Esophagus muscularis mucosa (tissue), 4 donors: ENCODE data around the gene HSFX1. TPM values are rescaled to one million over a fixed set of nuclear protein-coding genes. Genes with fewer than 3 reads are reported as not detected.
"Not testable (repeated sequence)": the region's sequence is repeated elsewhere in the genome, so short reads cannot be mapped to it uniquely, and the experiment has no call there.

Experiments used
- DNase-seq: peaks from one replicate; pipeline ENCODE4 v3.0.0-alpha.2; 2017; ENCODE audit errors: extremely low spot score
- H3K27ac ChIP-seq, 4 donors: fragments of 200-600 bp; sonication (generic); replicated peaks in 1 of 4; 1 replicate in 3 of 4; 2 replicates in 1 of 4; pipeline ENCODE4 v1.5.1; 2016 to 2019; ENCODE audit warnings: mild to moderate bottlenecking in 1 of 4
- H3K27me3 ChIP-seq, 4 donors: fragments of 200-600 bp; sonication (generic); one replicate each; pipeline versions ENCODE4 v1.5.1 to v1.6.0; 2016 to 2019
- H3K36me3 ChIP-seq, 4 donors: fragments of 200-600 bp; sonication (generic); one replicate each; pipeline ENCODE4 v1.5.1; 2016 to 2019
- H3K4me1 ChIP-seq, 4 donors: fragments of 200-600 bp; sonication (generic); one replicate each; pipeline ENCODE4 v1.5.1; 2016 to 2019
- H3K4me3 ChIP-seq, 4 donors: fragments of 200-600 bp; sonication (generic); 1 replicate in 2 of 4; 2 replicates in 2 of 4; pipeline ENCODE4 v1.5.1; 2016 to 2019; ENCODE audit warnings: mild to moderate bottlenecking in 4 of 4, moderate library complexity in 1 of 4
- H3K9me3 ChIP-seq, 4 donors: fragments of 200-600 bp; sonication (generic); 1 replicate in 3 of 4; 2 replicates in 1 of 4; pipeline ENCODE4 v1.5.1; 2016 to 2019
- EP300 ChIP-seq: sonication (generic); formaldehyde crosslinking; IDR thresholded peaks from one replicate; pipeline ENCODE4 v1.6.1; 2017; ENCODE audit warnings: antibody characterized with exemption
- POLR2A ChIP-seq: fragments of 450-650 bp; IDR thresholded peaks from one replicate; pipeline ENCODE4 v1.6.1; 2017; ENCODE audit warnings: antibody characterized with exemption, moderate library complexity, mild to moderate bottlenecking, low read depth
- POLR2AphosphoS5 ChIP-seq, 2 donors: sonication (generic); formaldehyde crosslinking; IDR thresholded peaks; one replicate each; pipeline ENCODE4 v1.6.1; 2017; ENCODE audit warnings: antibody characterized with exemption in 2 of 2
- WGBS: methylation state at CpG from one replicate; pipeline ENCODE4 v1.1.5; 2018; 5-methylcytosine and 5-hydroxymethylcytosine counted together
- intact Hi-C: fragments of 100-400 bp; cut with DNase I; formaldehyde crosslinking; loops from one replicate; pipeline ENCODE4 v1.15.1; 2023
- total RNA-seq, 4 donors: library from RNA; depleted of rRNA; stranded (reverse); fragments of >200 nt; gene quantifications; one replicate each; pipeline versions ENCODE4 v1.1.0 to v1.2.1, GENCODE V29; 2016
- TF ChIP-seq, protein P1 (sequence below), 3 experiments: fragments of 200-600 bp in 2 of 3; fragments of 450-650 bp in 1 of 3; sonication (generic) in 2 of 3; IDR thresholded peaks; one replicate each; pipeline ENCODE4 v1.5.1; 2017 to 2019; ENCODE audit warnings: antibody characterized with exemption in 3 of 3, mild to moderate bottlenecking in 2 of 3, moderate library complexity in 1 of 3

The HSFX1 gene
- total RNA-seq, 4 donors from 2014 or later, result 0.78 to 2.0 (median 1.2) TPM

DNA sequence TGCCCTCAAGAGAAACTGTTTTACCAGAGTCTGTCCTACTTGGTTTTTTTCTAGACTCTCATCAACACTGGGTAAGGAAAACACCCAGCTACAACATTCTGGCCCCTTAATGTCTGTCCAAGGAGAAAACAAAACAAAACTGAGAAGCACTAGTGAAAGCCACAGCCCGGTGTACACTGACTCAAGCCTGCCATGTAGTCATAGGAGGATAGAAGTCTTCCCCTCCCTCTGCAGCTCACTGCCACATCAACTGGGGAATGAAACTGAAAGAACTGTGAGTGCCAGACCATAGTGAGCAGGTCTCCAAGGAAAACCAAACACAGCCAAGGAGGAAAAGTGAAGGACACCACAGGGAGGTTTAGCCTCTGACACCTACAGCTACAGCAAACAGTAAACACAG is 21.7 kb downstream of the HSFX1 start:
- H3K36me3 ChIP-seq, H3K9me3 ChIP-seq, H3K27me3 ChIP-seq, DNase-seq, H3K4me1 ChIP-seq, intact Hi-C loops, H3K27ac ChIP-seq, H3K4me3 ChIP-seq: not testable (repeated sequence)
- no CpG with 5 or more reads among the region's 1 CpG for WGBS

- intact Hi-C loops, result no loop called here
- Histone ChIP-seq H3K4me1 (no peaks in the 10 kb centered on the region), H3K27ac (no peak overlapping the region), H3K27me3 (no peaks in the 10 kb centered on the region), H3K4me3 (no peak overlapping the region), H3K9me3 (no peaks in the 10 kb centered on the region), H3K36me3 (no peaks in the 10 kb centered on the region)
- no peak for TF ChIP-seq EP300
- no peak for TF ChIP-seq POLR2AphosphoS5 (IDR thresholded peaks at IDR 0.05)
- TF ChIP-seq, protein P1, sequence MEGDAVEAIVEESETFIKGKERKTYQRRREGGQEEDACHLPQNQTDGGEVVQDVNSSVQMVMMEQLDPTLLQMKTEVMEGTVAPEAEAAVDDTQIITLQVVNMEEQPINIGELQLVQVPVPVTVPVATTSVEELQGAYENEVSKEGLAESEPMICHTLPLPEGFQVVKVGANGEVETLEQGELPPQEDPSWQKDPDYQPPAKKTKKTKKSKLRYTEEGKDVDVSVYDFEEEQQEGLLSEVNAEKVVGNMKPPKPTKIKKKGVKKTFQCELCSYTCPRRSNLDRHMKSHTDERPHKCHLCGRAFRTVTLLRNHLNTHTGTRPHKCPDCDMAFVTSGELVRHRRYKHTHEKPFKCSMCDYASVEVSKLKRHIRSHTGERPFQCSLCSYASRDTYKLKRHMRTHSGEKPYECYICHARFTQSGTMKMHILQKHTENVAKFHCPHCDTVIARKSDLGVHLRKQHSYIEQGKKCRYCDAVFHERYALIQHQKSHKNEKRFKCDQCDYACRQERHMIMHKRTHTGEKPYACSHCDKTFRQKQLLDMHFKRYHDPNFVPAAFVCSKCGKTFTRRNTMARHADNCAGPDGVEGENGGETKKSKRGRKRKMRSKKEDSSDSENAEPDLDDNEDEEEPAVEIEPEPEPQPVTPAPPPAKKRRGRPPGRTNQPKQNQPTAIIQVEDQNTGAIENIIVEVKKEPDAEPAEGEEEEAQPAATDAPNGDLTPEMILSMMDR (IDR thresholded peaks at IDR 0.05), result no peak
- no peak for TF ChIP-seq POLR2A
- WGBS, result 87% methylated on average over 6 of the region's 6 CpGs
- DNase-seq, result no peak
Measured at GRCh38 chrX:149799095-149799714, 25.3 kb downstream of the HSFX1 start.

DNA sequence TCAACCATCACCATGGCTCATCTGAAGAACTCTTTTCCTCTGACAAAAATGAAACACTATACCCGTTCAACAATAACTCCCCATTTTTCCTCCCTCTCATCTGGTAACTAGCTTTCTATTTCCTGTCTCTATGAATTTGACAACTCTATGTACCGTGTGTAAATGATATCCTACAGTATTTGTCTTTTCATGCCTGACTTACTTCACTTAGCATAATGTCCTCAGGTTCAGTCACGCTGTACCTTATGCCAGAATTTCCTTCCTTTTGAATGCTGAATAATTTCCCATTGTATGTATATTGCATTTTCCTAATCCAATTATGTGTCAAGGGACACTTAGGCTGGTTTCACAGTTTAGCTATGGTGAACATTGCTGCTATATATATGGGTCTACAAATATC is 26.1 kb downstream of the HSFX1 start:
- 64% methylated on average over 3 of the region's 3 CpGs for WGBS
- Histone ChIP-seq H3K27ac (no peak overlapping the region), H3K36me3 (no peaks in the 10 kb centered on the region), H3K4me1 (no peaks in the 10 kb centered on the region), H3K9me3 (no peaks in the 10 kb centered on the region), H3K4me3 (no peak overlapping the region), H3K27me3 (no peaks in the 10 kb centered on the region)
- intact Hi-C loops, result no loop called here
- no peak for DNase-seq
- TF ChIP-seq POLR2AphosphoS5 (IDR thresholded peaks at IDR 0.05), result no peak
- TF ChIP-seq, protein P1 (IDR thresholded peaks at IDR 0.05), result no peak
- no peak for TF ChIP-seq POLR2A
- TF ChIP-seq EP300, result no peak

GRCh38 chrX:149803458-149804062 is 29.7 kb downstream of the HSFX1 start:
- no peaks in the 10 kb centered on the region for H3K27me3 ChIP-seq
- no peak overlapping the region for H3K27ac ChIP-seq
- H3K4me1 ChIP-seq, result no peaks in the 10 kb centered on the region
- 77% methylated on average over 8 of the region's 10 CpGs for WGBS
- no peak overlapping the region for H3K4me3 ChIP-seq
- intact Hi-C loops, result no loop called here
- DNase-seq, result no peak
- no peaks in the 10 kb centered on the region for H3K36me3 ChIP-seq
- no peak for TF ChIP-seq POLR2A
- TF ChIP-seq EP300, result no peak
- TF ChIP-seq POLR2AphosphoS5 (IDR thresholded peaks at IDR 0.05), result no peak
- TF ChIP-seq, protein P1 (IDR thresholded peaks at IDR 0.05), result no peak
- H3K9me3 ChIP-seq, result no peaks in the 10 kb centered on the region

GRCh38 chrX:149804102-149804501 is 30.2 kb downstream of the HSFX1 start:
- intact Hi-C loops, result no loop called here

More at GRCh38 chrX:149804102-149804501, 30.2 kb downstream of the HSFX1 start:
- H3K4me1 ChIP-seq, result no peaks in the 10 kb centered on the region
- DNase-seq, result no peak
- no peaks in the 10 kb centered on the region for H3K36me3 ChIP-seq
- H3K27ac ChIP-seq, result no peak overlapping the region
- H3K27me3 ChIP-seq, result no peaks in the 10 kb centered on the region
- no peaks in the 10 kb centered on the region for H3K9me3 ChIP-seq
- H3K4me3 ChIP-seq, result no peak overlapping the region
- TF ChIP-seq, protein P1 (IDR thresholded peaks at IDR 0.05), result no peak
- TF ChIP-seq EP300 (no peak), POLR2AphosphoS5 (IDR thresholded peaks at IDR 0.05) (no peak), POLR2A (no peak)
- WGBS, result 73% methylated on average over 6 of the region's 6 CpGs
